Activated CD8-positive, alpha-beta memory T cell treated with anti-CD3 and anti-CD28 coated beads, Interleukin-2, amount 50 U/mL, for 24 hours (primary cell): ENCODE measurements around the gene KANK4.

Source experiments
- DNase-seq: peaks from one replicate; pipeline ENCODE4 v3.0.0-alpha.2; 2020; ENCODE audit errors: extremely low read depth

Gene KANK4

GRCh38 chr1:62318756-62319544 is at the start of gene KANK4:
Gene KANK4 (minus strand): TSS chr1:62319434. CDS start chr1:62281564, 37,870 bp downstream.
- no peak for DNase-seq

GRCh38 chr1:62368989-62369388 is 49.8 kb upstream of the KANK4 start:
- no peak for DNase-seq

- DNase-seq: no peak
Observed at GRCh38 chr1:62367005-62367557, 47.8 kb upstream of the KANK4 start.

- no peak for DNase-seq
Observed at GRCh38 chr1:62364721-62365120, 45.5 kb upstream of the KANK4 start.

- no peak for DNase-seq
Observed at GRCh38 chr1:62362926-62363325, 43.7 kb upstream of the KANK4 start.

GRCh38 chr1:62362061-62362917 is 43.1 kb upstream of the KANK4 start:
- no peak for DNase-seq

GRCh38 chr1:62361431-62361830 is 42.2 kb upstream of the KANK4 start:
- DNase-seq: no peak

- no peak for DNase-seq
Observed at GRCh38 chr1:62358665-62359373, 39.6 kb upstream of the KANK4 start.

- DNase-seq: no peak
Observed at GRCh38 chr1:62357916-62358315, 38.7 kb upstream of the KANK4 start.

- no peak for DNase-seq
Observed at GRCh38 chr1:62356257-62356835, 37.1 kb upstream of the KANK4 start.

GRCh38 chr1:62355095-62355494 is 35.9 kb upstream of the KANK4 start:
- no peak for DNase-seq

- DNase-seq: no peak
Observed at GRCh38 chr1:62353853-62354252, 34.6 kb upstream of the KANK4 start.

- DNase-seq: no peak
Observed at GRCh38 chr1:62352387-62352786, 33.2 kb upstream of the KANK4 start.

GRCh38 chr1:62349470-62350233 is 30.4 kb upstream of the KANK4 start:
- DNase-seq: no peak

GRCh38 chr1:62346886-62347285 is 27.7 kb upstream of the KANK4 start:
- DNase-seq: no peak

- no peak for DNase-seq
Observed at GRCh38 chr1:62343911-62344310, 24.7 kb upstream of the KANK4 start.

- no peak for DNase-seq
Observed at GRCh38 chr1:62342270-62342669, 23.0 kb upstream of the KANK4 start.

GRCh38 chr1:62341615-62342014 is 22.4 kb upstream of the KANK4 start:
- DNase-seq: no peak

- DNase-seq: no peak
Observed at GRCh38 chr1:62341089-62341488, 21.9 kb upstream of the KANK4 start.

- DNase-seq: no peak
Observed at GRCh38 chr1:62337706-62338631, 18.7 kb upstream of the KANK4 start.
